NT2/D1 (cell line): Measurements from ENCODE around the gene TMED5.

Experiments
- SUZ12 ChIP-seq: IDR thresholded peaks from 2 replicates; pipeline ENCODE4 v1.6.1; 2011; ENCODE audit not compliant: insufficient read length, insufficient read depth; ENCODE audit errors: extremely low read depth
- YY1 ChIP-seq: IDR thresholded peaks from 2 replicates; pipeline ENCODE4 v1.6.1; 2011; ENCODE audit not compliant: insufficient read length, insufficient read depth

GRCh38 chr1:93137604-93138292 is 42.5 kb downstream of the TMED5 start:
- TF ChIP-seq SUZ12 (no peak), YY1 (no peak)
